ENCODE results near the gene SEC14L6. TPM values are rescaled to one million over a fixed set of nuclear protein-coding genes. Genes with fewer than 3 reads are reported as not detected.

Gene SEC14L6
- total RNA-seq, 4 donors from 2014 or later: not detected

DNA sequence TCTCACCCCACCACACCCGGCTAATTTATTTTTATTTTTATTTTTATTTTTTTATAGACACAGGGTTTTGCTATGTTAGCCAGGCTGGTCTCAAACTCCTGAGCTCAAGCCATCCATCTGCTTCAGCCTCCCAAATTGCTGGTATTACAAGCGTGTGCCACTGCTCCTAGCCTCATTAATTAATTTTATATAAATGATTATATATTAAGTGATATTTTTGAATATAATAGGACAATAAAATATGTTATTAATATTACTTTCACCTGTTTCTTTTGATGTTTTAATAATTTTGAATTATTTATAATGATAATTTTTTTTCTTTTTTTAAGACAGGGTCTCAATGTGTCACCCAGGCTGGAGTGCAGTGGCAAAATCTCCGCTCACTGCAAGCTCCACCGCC is 38.9 kb downstream of the SEC14L6 start:
- DNase-seq (no peak), ATAC-seq (no peak)
- Histone ChIP-seq H3K4me1 (no peaks in the 10 kb centered on the region), H3K27ac (no peak overlapping the region), H3K36me3 (no peaks in the 10 kb centered on the region), H3K4me3 (no peak overlapping the region), H3K27me3 (peaks cover 41 to 47% (median 42%) of the 10 kb centered on the region in 3 donors), H3K9me3 (no peaks in the 10 kb centered on the region)
- no peak for TF ChIP-seq POLR2A (IDR thresholded peaks at IDR 0.05)
- TF ChIP-seq, protein P1, sequence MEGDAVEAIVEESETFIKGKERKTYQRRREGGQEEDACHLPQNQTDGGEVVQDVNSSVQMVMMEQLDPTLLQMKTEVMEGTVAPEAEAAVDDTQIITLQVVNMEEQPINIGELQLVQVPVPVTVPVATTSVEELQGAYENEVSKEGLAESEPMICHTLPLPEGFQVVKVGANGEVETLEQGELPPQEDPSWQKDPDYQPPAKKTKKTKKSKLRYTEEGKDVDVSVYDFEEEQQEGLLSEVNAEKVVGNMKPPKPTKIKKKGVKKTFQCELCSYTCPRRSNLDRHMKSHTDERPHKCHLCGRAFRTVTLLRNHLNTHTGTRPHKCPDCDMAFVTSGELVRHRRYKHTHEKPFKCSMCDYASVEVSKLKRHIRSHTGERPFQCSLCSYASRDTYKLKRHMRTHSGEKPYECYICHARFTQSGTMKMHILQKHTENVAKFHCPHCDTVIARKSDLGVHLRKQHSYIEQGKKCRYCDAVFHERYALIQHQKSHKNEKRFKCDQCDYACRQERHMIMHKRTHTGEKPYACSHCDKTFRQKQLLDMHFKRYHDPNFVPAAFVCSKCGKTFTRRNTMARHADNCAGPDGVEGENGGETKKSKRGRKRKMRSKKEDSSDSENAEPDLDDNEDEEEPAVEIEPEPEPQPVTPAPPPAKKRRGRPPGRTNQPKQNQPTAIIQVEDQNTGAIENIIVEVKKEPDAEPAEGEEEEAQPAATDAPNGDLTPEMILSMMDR (IDR thresholded peaks at IDR 0.05 in 4 of 5, conservative IDR thresholded peaks at IDR 0.05 in 1 of 5): no peak
- intact Hi-C loops (cut with DNase I; ENCODE audit: low total_unique reads) (no loop called here), in situ Hi-C loops (cut with MboI; ENCODE audit: low sequenced_read_pairs in 4 of 4) (no loop called here)

DNA sequence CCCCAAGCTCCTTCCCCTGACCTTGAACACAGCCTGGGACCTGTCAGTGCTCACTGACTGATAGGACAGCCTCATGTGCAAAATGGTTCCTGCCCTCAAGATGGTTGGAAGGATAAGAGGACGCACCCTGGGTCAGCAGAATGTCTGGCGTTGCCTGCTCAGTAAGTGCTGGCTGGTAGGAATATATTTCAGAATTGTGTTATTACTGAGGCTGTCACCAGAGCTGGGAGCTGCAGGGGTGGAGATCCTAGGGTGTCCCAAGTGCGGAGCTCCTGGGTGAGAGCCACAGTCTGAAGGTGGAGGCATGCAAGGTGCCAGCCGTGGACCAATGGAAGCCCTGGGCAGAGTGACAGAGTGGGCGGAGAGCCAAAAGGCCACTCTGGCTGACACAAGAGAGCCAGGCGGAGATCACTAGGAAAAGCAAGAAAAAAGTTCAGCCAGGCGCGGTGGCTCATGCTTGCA is 40.0 kb downstream of the SEC14L6 start:
- no peak for TF ChIP-seq POLR2A (IDR thresholded peaks at IDR 0.05)
- TF ChIP-seq, protein P1 (IDR thresholded peaks at IDR 0.05 in 4 of 5, conservative IDR thresholded peaks at IDR 0.05 in 1 of 5): no peak
- no peak for DNase-seq
- in situ Hi-C loops (cut with MboI; ENCODE audit: low sequenced_read_pairs in 4 of 4) (no loop called here), intact Hi-C loops (cut with DNase I; ENCODE audit: low total_unique reads) (no loop called here)
- Histone ChIP-seq H3K27ac (no peak overlapping the region), H3K4me3 (no peak overlapping the region), H3K9me3 (no peaks in the 10 kb centered on the region), H3K27me3 (peaks cover 41 to 47% (median 47%) of the 10 kb centered on the region in 3 donors), H3K4me1 (no peaks in the 10 kb centered on the region), H3K36me3 (no peaks in the 10 kb centered on the region)
- ATAC-seq: no peak

DNA sequence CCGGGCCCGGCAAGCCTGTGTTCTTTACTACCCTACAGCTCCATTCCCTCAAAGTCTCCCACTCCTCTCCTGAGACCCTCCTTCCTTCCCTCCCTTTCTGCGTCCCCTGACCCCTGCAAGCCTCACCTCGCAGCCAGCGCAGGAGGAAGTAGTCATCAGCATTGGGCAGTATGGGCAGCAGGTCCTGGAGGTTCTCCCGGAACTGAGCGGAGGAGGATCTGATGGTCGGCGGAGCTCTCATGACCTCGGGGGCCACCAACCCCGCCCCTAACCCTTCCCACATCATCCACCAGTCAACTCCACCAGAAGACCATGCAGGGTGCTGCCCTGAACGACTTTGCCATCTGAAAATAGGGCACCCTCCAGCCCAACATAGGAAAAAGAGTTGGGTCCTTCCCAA is 43.0 kb downstream of the SEC14L6 start:
- H3K27me3 ChIP-seq: peaks cover 48 to 54% (median 50%) of the 10 kb centered on the region in 3 donors
- intact Hi-C loops (cut with DNase I; ENCODE audit: low total_unique reads) (no loop called here), in situ Hi-C loops (cut with MboI; ENCODE audit: low sequenced_read_pairs in 4 of 4) (no loop called here)
- H3K36me3 ChIP-seq: no peaks in the 10 kb centered on the region
- H3K27ac ChIP-seq: no peak overlapping the region
- no peaks in the 10 kb centered on the region for H3K9me3 ChIP-seq
- no peak overlapping the region for H3K4me3 ChIP-seq
- TF ChIP-seq, protein P1 (IDR thresholded peaks at IDR 0.05 in 4 of 5, conservative IDR thresholded peaks at IDR 0.05 in 1 of 5): no peak
- no peak for TF ChIP-seq POLR2A (IDR thresholded peaks at IDR 0.05)
- no peak for DNase-seq
- ATAC-seq: no peak
- H3K4me1 ChIP-seq: no peaks in the 10 kb centered on the region

DNA sequence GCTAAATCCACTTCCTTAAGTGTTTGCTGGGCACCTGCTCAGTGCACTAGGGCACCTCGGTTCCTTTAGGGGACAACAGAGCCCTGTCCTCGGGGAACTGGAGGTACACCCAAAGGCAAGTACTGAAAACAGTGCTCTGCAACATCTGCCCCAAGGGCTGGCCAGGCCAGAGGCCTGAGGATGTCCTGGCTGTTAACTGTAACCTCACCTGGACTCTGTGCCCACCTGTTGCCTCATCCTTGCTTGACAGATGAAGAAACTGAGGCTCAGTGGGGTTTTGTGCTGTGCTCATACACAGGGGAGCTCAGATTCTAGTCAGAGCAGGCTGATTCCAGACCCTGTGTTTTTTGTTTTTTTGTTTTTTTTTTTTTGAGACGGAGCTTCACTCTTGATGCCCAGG is 43.6 kb downstream of the SEC14L6 start:
- Histone ChIP-seq H3K36me3 (no peaks in the 10 kb centered on the region), H3K9me3 (no peaks in the 10 kb centered on the region), H3K27ac (no peak overlapping the region), H3K27me3 (peaks cover 48 to 49% (median 49%) of the 10 kb centered on the region in 3 donors), H3K4me1 (no peaks in the 10 kb centered on the region), H3K4me3 (no peak overlapping the region)
- no peak for DNase-seq
- TF ChIP-seq, protein P1 (IDR thresholded peaks at IDR 0.05 in 4 of 5, conservative IDR thresholded peaks at IDR 0.05 in 1 of 5): no peak
- no peak for TF ChIP-seq POLR2A (IDR thresholded peaks at IDR 0.05)
- in situ Hi-C loops (cut with MboI; ENCODE audit: low sequenced_read_pairs in 4 of 4) (no loop called here), intact Hi-C loops (cut with DNase I; ENCODE audit: low total_unique reads) (no loop called here)
- ATAC-seq: no peak

DNA sequence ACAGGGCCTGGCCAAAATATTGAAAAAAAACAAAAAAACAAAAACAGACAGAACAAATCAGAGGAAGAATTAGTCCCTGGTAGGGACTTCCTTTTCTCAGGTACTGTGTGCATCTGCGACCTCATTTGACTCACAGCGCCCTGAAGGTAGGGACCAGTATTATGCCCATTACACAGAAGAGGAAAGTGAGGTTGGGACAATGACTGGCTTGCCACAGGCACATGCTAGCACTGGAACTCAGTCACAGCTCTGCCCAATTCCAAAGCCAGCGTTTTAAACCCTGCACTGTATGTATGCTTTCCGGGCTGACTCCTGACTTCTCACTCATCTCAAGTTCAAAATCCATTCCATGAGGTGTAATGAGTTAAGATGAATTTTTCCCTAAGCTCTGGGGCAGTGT is 44.4 kb downstream of the SEC14L6 start:
- intact Hi-C loops (cut with DNase I; ENCODE audit: low total_unique reads) (no loop called here), in situ Hi-C loops (cut with MboI; ENCODE audit: low sequenced_read_pairs in 4 of 4) (no loop called here)
- no peak for ATAC-seq
- H3K4me1 ChIP-seq: no peaks in the 10 kb centered on the region
- TF ChIP-seq, protein P1 (IDR thresholded peaks at IDR 0.05 in 4 of 5, conservative IDR thresholded peaks at IDR 0.05 in 1 of 5): no peak
- TF ChIP-seq POLR2A (IDR thresholded peaks at IDR 0.05): no peak
- no peaks in the 10 kb centered on the region for H3K9me3 ChIP-seq
- no peak overlapping the region for H3K4me3 ChIP-seq
- DNase-seq: no peak
- no peak overlapping the region for H3K27ac ChIP-seq
- H3K27me3 ChIP-seq: peaks cover 42 to 47% (median 43%) of the 10 kb centered on the region in 3 donors
- no peaks in the 10 kb centered on the region for H3K36me3 ChIP-seq
